ENCODE data around the gene OPCML. TPM values are rescaled to one million over a fixed set of nuclear protein-coding genes. Genes with fewer than 3 reads are reported as not detected.

The OPCML gene
- total and polyA plus RNA-seq, 4 donors: under 0.01 to 0.01 TPM; not detected in 2

DNA sequence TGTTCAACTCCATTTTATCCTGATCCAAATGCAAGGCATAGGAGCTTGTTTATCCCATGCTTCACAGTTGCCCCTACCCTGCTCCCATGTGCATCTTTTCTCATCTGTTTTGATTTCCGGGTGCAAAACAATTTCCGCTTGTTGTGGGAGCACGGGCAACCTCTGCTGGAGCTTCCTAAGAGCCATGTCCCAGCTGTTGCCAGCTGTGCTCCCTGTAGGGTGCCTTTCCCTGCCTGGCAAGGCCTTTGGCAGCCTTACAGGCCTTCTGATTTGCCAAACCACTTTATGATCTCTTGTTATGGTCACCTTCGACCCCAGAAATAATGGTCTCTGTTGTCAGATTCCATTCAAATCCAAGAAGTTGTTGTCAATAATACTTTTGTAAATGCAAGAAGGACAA, 1038.5 kb downstream of the OPCML start:
- TF ChIP-seq RAD21 (IDR thresholded peaks at IDR 0.05) (no peak), JUND (IDR thresholded peaks at IDR 0.05) (no peak), FOXA1 (IDR thresholded peaks at IDR 0.05) (no peak)
- Histone ChIP-seq H3K4me1 (ENCODE audit: control insufficient read depth in 4 of 4, insufficient read depth in 4 of 4, low read length in 3 of 4) (no peaks in the 10 kb centered on the region), H3K27me3 (ENCODE audit: control insufficient read depth in 4 of 4, insufficient read depth in 4 of 4, low read length in 3 of 4) (no peaks in the 10 kb centered on the region), H3K9me3 (ENCODE audit: control insufficient read depth in 4 of 4, low read length in 3 of 4) (peaks cover 0 to 2% (median 0%) of the 10 kb centered on the region in 4 donors), H3K36me3 (ENCODE audit: control insufficient read depth in 4 of 4, insufficient read depth in 3 of 4, low read depth in 1 of 4, low read length in 3 of 4) (no peaks in the 10 kb centered on the region), H3K4me3 (ENCODE audit: low read depth in 1 of 3, low read length in 3 of 3) (no peak overlapping the region), H3K27ac (ENCODE audit: low read depth in 1 of 2, low read length in 2 of 2) (no peak overlapping the region), H3K9ac (ENCODE audit: low read depth in 1 of 2, low read length in 2 of 2) (no peak overlapping the region)
- no peak for DNase-seq (ENCODE audit: low spot score)
- WGBS: 65% methylated on average over 4 of the region's 4 CpGs

DNA sequence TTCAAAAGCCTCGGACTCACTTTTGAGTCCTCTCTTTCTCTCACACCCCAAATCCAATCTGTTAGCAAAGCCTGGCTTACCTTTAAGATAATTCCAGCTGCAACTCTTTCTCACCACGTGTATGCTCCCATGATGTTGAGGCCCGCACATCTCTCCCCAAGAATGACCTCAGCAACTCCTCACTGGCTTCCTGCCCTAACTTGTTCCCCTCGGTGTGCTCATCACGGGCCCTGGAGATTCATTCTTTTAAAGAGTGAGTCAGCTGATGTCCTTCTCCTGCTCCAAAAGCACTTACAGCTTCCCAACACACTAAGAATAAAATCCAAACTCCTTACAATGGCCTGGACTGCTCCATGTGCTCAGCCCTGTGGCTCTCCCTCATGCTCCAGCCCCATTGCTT, 1041.3 kb downstream of the OPCML start:
- WGBS: 75% methylated on average over 5 of the region's 5 CpGs
- Histone ChIP-seq H3K9ac (ENCODE audit: low read depth in 1 of 2, low read length in 2 of 2) (no peak overlapping the region), H3K4me3 (ENCODE audit: low read depth in 1 of 3, low read length in 3 of 3) (no peak overlapping the region), H3K27me3 (ENCODE audit: control insufficient read depth in 4 of 4, insufficient read depth in 4 of 4, low read length in 3 of 4) (no peaks in the 10 kb centered on the region), H3K36me3 (ENCODE audit: control insufficient read depth in 4 of 4, insufficient read depth in 3 of 4, low read depth in 1 of 4, low read length in 3 of 4) (no peaks in the 10 kb centered on the region), H3K4me1 (ENCODE audit: control insufficient read depth in 4 of 4, insufficient read depth in 4 of 4, low read length in 3 of 4) (no peaks in the 10 kb centered on the region), H3K27ac (ENCODE audit: low read depth in 1 of 2, low read length in 2 of 2) (no peak overlapping the region), H3K9me3 (ENCODE audit: control insufficient read depth in 4 of 4, low read length in 3 of 4) (peaks cover 0 to 2% (median 0%) of the 10 kb centered on the region in 4 donors)
- no peak for TF ChIP-seq GABPA (IDR thresholded peaks at IDR 0.05 in 1 of 2, conservative IDR thresholded peaks at IDR 0.05 in 1 of 2)
- no peak for TF ChIP-seq FOXA1 (IDR thresholded peaks at IDR 0.05)
- no peak for TF ChIP-seq JUND (IDR thresholded peaks at IDR 0.05)
- TF ChIP-seq HNF4G (IDR thresholded peaks at IDR 0.05): no peak
- no peak for TF ChIP-seq RXRA (IDR thresholded peaks at IDR 0.05)
- TF ChIP-seq TAF1 (conservative IDR thresholded peaks at IDR 0.05): no peak
- DNase-seq (ENCODE audit: low spot score): no peak

DNA sequence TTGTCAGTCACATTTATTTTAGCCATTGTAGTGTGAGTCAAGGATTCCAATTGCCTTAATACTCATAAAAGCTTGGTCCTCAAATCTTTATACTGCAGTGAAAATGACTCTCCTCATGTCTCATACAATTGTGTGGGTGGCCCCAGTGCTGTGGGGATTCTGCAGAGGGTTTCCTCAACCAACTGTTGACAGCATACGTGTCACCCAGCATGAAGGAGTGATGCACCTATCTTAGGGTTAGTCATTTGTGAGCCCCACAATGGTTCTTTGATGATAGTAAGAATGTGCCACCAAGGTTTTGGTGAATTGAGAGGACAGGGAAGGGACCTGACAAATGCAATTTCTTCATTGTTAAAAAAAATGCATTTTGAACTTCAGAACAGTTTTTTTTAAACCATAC, 1046.2 kb downstream of the OPCML start:
- TF ChIP-seq HNF4A (conservative IDR thresholded peaks at IDR 0.05) (no peak), YY1 (IDR thresholded peaks at IDR 0.05) (no peak), FOXA2 (IDR thresholded peaks at IDR 0.05) (no peak), NR2F2 (IDR thresholded peaks at IDR 0.05) (no peak), RXRA (IDR thresholded peaks at IDR 0.05) (no peak), EGR1 (IDR thresholded peaks at IDR 0.05; ENCODE audit: low read depth in 2 of 2) (no peak), TAF1 (conservative IDR thresholded peaks at IDR 0.05) (no peak), SP1 (IDR thresholded peaks at IDR 0.05) (no peak), JUND (IDR thresholded peaks at IDR 0.05) (no peak), HNF4G (IDR thresholded peaks at IDR 0.05) (no peak), FOXA1 (IDR thresholded peaks at IDR 0.05) (no peak), GABPA (IDR thresholded peaks at IDR 0.05 in 1 of 2, conservative IDR thresholded peaks at IDR 0.05 in 1 of 2) (no peak), RAD21 (IDR thresholded peaks at IDR 0.05) (no peak)
- TF ChIP-seq, protein P1, sequence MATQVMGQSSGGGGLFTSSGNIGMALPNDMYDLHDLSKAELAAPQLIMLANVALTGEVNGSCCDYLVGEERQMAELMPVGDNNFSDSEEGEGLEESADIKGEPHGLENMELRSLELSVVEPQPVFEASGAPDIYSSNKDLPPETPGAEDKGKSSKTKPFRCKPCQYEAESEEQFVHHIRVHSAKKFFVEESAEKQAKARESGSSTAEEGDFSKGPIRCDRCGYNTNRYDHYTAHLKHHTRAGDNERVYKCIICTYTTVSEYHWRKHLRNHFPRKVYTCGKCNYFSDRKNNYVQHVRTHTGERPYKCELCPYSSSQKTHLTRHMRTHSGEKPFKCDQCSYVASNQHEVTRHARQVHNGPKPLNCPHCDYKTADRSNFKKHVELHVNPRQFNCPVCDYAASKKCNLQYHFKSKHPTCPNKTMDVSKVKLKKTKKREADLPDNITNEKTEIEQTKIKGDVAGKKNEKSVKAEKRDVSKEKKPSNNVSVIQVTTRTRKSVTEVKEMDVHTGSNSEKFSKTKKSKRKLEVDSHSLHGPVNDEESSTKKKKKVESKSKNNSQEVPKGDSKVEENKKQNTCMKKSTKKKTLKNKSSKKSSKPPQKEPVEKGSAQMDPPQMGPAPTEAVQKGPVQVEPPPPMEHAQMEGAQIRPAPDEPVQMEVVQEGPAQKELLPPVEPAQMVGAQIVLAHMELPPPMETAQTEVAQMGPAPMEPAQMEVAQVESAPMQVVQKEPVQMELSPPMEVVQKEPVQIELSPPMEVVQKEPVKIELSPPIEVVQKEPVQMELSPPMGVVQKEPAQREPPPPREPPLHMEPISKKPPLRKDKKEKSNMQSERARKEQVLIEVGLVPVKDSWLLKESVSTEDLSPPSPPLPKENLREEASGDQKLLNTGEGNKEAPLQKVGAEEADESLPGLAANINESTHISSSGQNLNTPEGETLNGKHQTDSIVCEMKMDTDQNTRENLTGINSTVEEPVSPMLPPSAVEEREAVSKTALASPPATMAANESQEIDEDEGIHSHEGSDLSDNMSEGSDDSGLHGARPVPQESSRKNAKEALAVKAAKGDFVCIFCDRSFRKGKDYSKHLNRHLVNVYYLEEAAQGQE (IDR thresholded peaks at IDR 0.05): no peak
- TF ChIP-seq, protein P2, sequence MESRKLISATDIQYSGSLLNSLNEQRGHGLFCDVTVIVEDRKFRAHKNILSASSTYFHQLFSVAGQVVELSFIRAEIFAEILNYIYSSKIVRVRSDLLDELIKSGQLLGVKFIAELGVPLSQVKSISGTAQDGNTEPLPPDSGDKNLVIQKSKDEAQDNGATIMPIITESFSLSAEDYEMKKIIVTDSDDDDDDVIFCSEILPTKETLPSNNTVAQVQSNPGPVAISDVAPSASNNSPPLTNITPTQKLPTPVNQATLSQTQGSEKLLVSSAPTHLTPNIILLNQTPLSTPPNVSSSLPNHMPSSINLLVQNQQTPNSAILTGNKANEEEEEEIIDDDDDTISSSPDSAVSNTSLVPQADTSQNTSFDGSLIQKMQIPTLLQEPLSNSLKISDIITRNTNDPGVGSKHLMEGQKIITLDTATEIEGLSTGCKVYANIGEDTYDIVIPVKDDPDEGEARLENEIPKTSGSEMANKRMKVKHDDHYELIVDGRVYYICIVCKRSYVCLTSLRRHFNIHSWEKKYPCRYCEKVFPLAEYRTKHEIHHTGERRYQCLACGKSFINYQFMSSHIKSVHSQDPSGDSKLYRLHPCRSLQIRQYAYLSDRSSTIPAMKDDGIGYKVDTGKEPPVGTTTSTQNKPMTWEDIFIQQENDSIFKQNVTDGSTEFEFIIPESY (IDR thresholded peaks at IDR 0.05): no peak
- TF ChIP-seq, protein P3, sequence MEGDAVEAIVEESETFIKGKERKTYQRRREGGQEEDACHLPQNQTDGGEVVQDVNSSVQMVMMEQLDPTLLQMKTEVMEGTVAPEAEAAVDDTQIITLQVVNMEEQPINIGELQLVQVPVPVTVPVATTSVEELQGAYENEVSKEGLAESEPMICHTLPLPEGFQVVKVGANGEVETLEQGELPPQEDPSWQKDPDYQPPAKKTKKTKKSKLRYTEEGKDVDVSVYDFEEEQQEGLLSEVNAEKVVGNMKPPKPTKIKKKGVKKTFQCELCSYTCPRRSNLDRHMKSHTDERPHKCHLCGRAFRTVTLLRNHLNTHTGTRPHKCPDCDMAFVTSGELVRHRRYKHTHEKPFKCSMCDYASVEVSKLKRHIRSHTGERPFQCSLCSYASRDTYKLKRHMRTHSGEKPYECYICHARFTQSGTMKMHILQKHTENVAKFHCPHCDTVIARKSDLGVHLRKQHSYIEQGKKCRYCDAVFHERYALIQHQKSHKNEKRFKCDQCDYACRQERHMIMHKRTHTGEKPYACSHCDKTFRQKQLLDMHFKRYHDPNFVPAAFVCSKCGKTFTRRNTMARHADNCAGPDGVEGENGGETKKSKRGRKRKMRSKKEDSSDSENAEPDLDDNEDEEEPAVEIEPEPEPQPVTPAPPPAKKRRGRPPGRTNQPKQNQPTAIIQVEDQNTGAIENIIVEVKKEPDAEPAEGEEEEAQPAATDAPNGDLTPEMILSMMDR (IDR thresholded peaks at IDR 0.05; ENCODE audit: low read depth, low read length, missing input control): no peak
- TF ChIP-seq, protein P4, sequence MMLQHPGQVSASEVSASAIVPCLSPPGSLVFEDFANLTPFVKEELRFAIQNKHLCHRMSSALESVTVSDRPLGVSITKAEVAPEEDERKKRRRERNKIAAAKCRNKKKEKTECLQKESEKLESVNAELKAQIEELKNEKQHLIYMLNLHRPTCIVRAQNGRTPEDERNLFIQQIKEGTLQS (IDR thresholded peaks at IDR 0.05): no peak
- H3K9me3 ChIP-seq (ENCODE audit: control insufficient read depth in 4 of 4, low read length in 3 of 4): peaks cover 0 to 2% (median 0%) of the 10 kb centered on the region in 4 donors
- 86% methylated on average over 1 of the region's 1 CpG for WGBS

More for the DNA sequence above, 1046.2 kb downstream of the OPCML start:
- Histone ChIP-seq H3K9ac (ENCODE audit: low read depth in 1 of 2, low read length in 2 of 2) (no peak overlapping the region), H3K36me3 (ENCODE audit: control insufficient read depth in 4 of 4, insufficient read depth in 3 of 4, low read depth in 1 of 4, low read length in 3 of 4) (no peaks in the 10 kb centered on the region), H3K4me3 (ENCODE audit: low read depth in 1 of 3, low read length in 3 of 3) (no peak overlapping the region), H3K27ac (ENCODE audit: low read depth in 1 of 2, low read length in 2 of 2) (no peak overlapping the region), H3K27me3 (ENCODE audit: control insufficient read depth in 4 of 4, insufficient read depth in 4 of 4, low read length in 3 of 4) (no peaks in the 10 kb centered on the region), H3K4me1 (ENCODE audit: control insufficient read depth in 4 of 4, insufficient read depth in 4 of 4, low read length in 3 of 4) (no peaks in the 10 kb centered on the region)
- no peak for DNase-seq (ENCODE audit: low spot score)
